B cell (primary cell): Measurements from ENCODE around the gene SHROOM2.

Source experiments
- EZH2 ChIP-seq: IDR thresholded peaks from 2 replicates; pipeline ENCODE4 v1.6.1; 2012; ENCODE audit warnings: borderline replicate concordance, low read depth, mild to moderate bottlenecking, moderate library complexity, low read length; ENCODE audit not compliant: insufficient read depth, poor library complexity, severe bottlenecking
- TF ChIP-seq, protein P1 (sequence below): fragments of 200-600 bp; IDR thresholded peaks from one replicate; pipeline ENCODE4 v1.8.0; 2022; ENCODE audit warnings: antibody characterized with exemption, mild to moderate bottlenecking

DNA sequence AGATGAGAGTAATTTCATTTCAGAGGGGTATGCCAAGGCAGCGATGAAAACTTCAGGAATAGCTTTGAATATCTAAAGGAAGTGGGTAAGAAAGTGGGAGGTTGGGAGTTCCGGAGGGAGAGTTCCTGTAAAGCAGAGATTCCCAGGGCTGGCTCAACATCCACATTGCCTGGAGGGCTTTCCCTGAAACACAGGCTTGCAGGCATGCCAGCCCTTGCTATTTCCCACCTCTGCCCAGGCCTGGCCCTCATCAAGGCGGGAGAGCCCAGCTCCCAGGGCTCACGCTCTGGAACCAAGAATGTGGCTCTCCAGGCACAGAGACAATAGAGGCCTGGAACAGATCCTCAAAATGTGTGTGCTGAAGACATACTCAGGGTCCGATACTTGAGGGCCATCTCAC lies 137.1 kb downstream of the SHROOM2 start:
- TF ChIP-seq, protein P1, sequence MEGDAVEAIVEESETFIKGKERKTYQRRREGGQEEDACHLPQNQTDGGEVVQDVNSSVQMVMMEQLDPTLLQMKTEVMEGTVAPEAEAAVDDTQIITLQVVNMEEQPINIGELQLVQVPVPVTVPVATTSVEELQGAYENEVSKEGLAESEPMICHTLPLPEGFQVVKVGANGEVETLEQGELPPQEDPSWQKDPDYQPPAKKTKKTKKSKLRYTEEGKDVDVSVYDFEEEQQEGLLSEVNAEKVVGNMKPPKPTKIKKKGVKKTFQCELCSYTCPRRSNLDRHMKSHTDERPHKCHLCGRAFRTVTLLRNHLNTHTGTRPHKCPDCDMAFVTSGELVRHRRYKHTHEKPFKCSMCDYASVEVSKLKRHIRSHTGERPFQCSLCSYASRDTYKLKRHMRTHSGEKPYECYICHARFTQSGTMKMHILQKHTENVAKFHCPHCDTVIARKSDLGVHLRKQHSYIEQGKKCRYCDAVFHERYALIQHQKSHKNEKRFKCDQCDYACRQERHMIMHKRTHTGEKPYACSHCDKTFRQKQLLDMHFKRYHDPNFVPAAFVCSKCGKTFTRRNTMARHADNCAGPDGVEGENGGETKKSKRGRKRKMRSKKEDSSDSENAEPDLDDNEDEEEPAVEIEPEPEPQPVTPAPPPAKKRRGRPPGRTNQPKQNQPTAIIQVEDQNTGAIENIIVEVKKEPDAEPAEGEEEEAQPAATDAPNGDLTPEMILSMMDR: no peak
- no peak for TF ChIP-seq EZH2
